B cell (primary cell): ENCODE results near the gene BATF2. TPM values are rescaled to one million over a fixed set of nuclear protein-coding genes. Genes with fewer than 3 reads are reported as not detected.

Experiments
- ATAC-seq: fragments of 200-7000 bp; cut with Tn5 transposase; one replicate; pipeline ENCODE4 v1.10.0; 2021; ENCODE audit warnings: low read depth, mild to moderate bottlenecking, moderate number of reproducible peaks, moderate library complexity
- CTCF ChIA-PET: fragments of 350-600 bp; sonication (Branson Sonifier 250); formaldehyde crosslinking; loops from one replicate; lab custom pipeline; 2021; ENCODE audit warnings: antibody characterized with exemption, inconsistent platforms; lab: Charles Lee
- POLR2A ChIA-PET: fragments of 350-600 bp; sonication (Branson Sonifier 250); formaldehyde crosslinking; loops from one replicate; lab custom pipeline; 2021; ENCODE audit warnings: antibody characterized with exemption; lab: Charles Lee
- DNase-seq: peaks from one replicate; pipeline ENCODE4 v3.0.0; 2013
- H2AFZ ChIP-seq: 2 replicates; pipeline ENCODE4 v1.6.1; 2012; ENCODE audit warnings: mild to moderate bottlenecking, low read depth, low read length; ENCODE audit not compliant: insufficient read depth, poor library complexity, severe bottlenecking
- H3K27ac ChIP-seq, 2 donors: 1 replicate in 1 of 2; 2 replicates in 1 of 2; pipeline ENCODE4 v1.5.1; 2012 to 2013; ENCODE audit warnings: low read length in 2 of 2, mild to moderate bottlenecking in 2 of 2, moderate library complexity in 1 of 2
- H3K27me3 ChIP-seq, 4 experiments: fragments of 200-600 bp in 1 of 4; sonication (generic) in 1 of 4; replicated peaks in 1 of 4; 1 replicate in 2 of 4; 2 replicates in 2 of 4; pipeline versions ENCODE4 v1.6.1 to v1.7.0; 2013 to 2016; ENCODE audit warnings: low read length in 3 of 4, mild to moderate bottlenecking in 2 of 4, mixed read lengths in 1 of 4, moderate library complexity in 1 of 4; ENCODE audit not compliant: insufficient read depth in 4 of 4, control insufficient read depth in 3 of 4; ENCODE audit errors: control extremely low read depth in 1 of 4
- H3K36me3 ChIP-seq, 2 experiments: replicated peaks in 1 of 2; 1 replicate in 1 of 2; 2 replicates in 1 of 2; pipeline versions ENCODE4 v1.6.1 to v1.7.1; 2013; ENCODE audit warnings: low read length in 1 of 2; ENCODE audit not compliant: insufficient read depth in 2 of 2, control insufficient read depth in 1 of 2; ENCODE audit errors: control extremely low read depth in 1 of 2, extremely low read depth in 1 of 2
- H3K4me1 ChIP-seq, 2 donors: fragments of 200-600 bp in 1 of 2; sonication (generic) in 1 of 2; 1 replicate in 1 of 2; 2 replicates in 1 of 2; pipeline versions ENCODE4 v1.5.1 to v1.6.1; 2013 to 2017; ENCODE audit warnings: low read length in 2 of 2; ENCODE audit not compliant: control insufficient read depth in 2 of 2, insufficient read depth in 2 of 2
- H3K4me2 ChIP-seq: replicated peaks from 2 replicates; pipeline ENCODE3; 2012; ENCODE audit warnings: mild to moderate bottlenecking, low read depth, low read length; ENCODE audit not compliant: poor library complexity, severe bottlenecking
- H3K4me3 ChIP-seq, 5 experiments: fragments of 200-600 bp in 1 of 5; sonication (generic) in 1 of 5; 1 replicate in 3 of 5; 2 replicates in 2 of 5; pipeline versions ENCODE4 v1.5.1 to v1.7.0; 2011 to 2016; ENCODE audit warnings: low read length in 4 of 5, mild to moderate bottlenecking in 4 of 5, low read depth in 2 of 5, control low read depth in 1 of 5, moderate library complexity in 1 of 5; ENCODE audit not compliant: insufficient read depth in 1 of 5; ENCODE audit errors: control extremely low read depth in 1 of 5, extremely low read depth in 1 of 5
- H3K79me2 ChIP-seq: fragments of 200-600 bp; sonication (generic); one replicate; pipeline ENCODE4 v1.6.0; 2016; ENCODE audit warnings: low read length; ENCODE audit not compliant: control insufficient read depth, insufficient read depth
- H3K9ac ChIP-seq: fragments of 200-600 bp; sonication (generic); 2 replicates; pipeline ENCODE4 v1.6.1; 2017; ENCODE audit warnings: mild to moderate bottlenecking, low read length, moderate library complexity
- H3K9me3 ChIP-seq, 3 donors: one replicate each; pipeline versions ENCODE4 v1.6.1 to v1.7.1; 2013; ENCODE audit warnings: low read length in 2 of 3; ENCODE audit not compliant: control insufficient read depth in 2 of 3, insufficient read depth in 1 of 3; ENCODE audit errors: control extremely low read depth in 1 of 3
- H4K20me1 ChIP-seq: 2 replicates; pipeline ENCODE4 v1.6.0; 2012; ENCODE audit warnings: mild to moderate bottlenecking, low read length; ENCODE audit not compliant: insufficient read depth, control insufficient read depth, poor library complexity, severe bottlenecking
- H3K27ac Mint-ChIP-seq: one replicate; pipeline ENCODE4 v1.8.0; 2021; ENCODE audit warnings: mixed read lengths
- H3K27me3 Mint-ChIP-seq: one replicate; pipeline ENCODE4 v1.8.0; 2021; ENCODE audit warnings: mixed read lengths
- H3K4me1 Mint-ChIP-seq: one replicate; pipeline ENCODE4 v1.8.0; 2021; ENCODE audit warnings: mixed read lengths
- H3K4me3 Mint-ChIP-seq: one replicate; pipeline ENCODE4 v1.8.0; 2021; ENCODE audit warnings: mixed read lengths
- H3K9me3 Mint-ChIP-seq: one replicate; pipeline ENCODE4 v1.8.0; 2022; ENCODE audit warnings: mixed read lengths; ENCODE audit not compliant: insufficient read depth
- CTCF ChIP-seq: fragments of 200-600 bp; IDR thresholded peaks from one replicate; pipeline ENCODE4 v1.8.0; 2022; ENCODE audit warnings: antibody characterized with exemption, mild to moderate bottlenecking
- EZH2 ChIP-seq: IDR thresholded peaks from 2 replicates; pipeline ENCODE4 v1.6.1; 2012; ENCODE audit warnings: borderline replicate concordance, low read depth, mild to moderate bottlenecking, moderate library complexity, low read length; ENCODE audit not compliant: insufficient read depth, poor library complexity, severe bottlenecking
- WGBS: methylation state at CpG from one replicate; pipeline ENCODE4 v1.1.5; 2013; ENCODE audit warnings: missing lambda C conversion rate; ENCODE audit not compliant: insufficient coverage; 5-methylcytosine and 5-hydroxymethylcytosine counted together
- intact Hi-C: fragments of 100-400 bp; cut with micrococcal nuclease; formaldehyde crosslinking; loops from one replicate; pipeline ENCODE4 v1.10.0; 2022
- polyA minus RNA-seq: library from RNA; depleted of rRNA, polyadenylated mRNA; stranded (reverse); fragments of >200 nt; gene quantifications from 2 replicates; pipeline ENCODE4 v1.2.3, GENCODE V29; 2012
- polyA plus RNA-seq: library from polyadenylated mRNA; depleted of rRNA; stranded (reverse); fragments of >200 nt; gene quantifications from 2 replicates; pipeline ENCODE4 v1.2.3, GENCODE V29; 2012
- total RNA-seq, 2 donors: library from RNA; stranded (reverse); fragments of 120-200 nt in 1 of 2; gene quantifications; 1 replicate in 1 of 2; 2 replicates in 1 of 2; pipeline versions ENCODE4 v1.2.3 to v1.2.4, GENCODE V29; 2013 to 2022

The BATF2 gene
- 0.51 and 0.62 TPM in 2 replicates for total RNA-seq
- 0.79 TPM for total RNA-seq (2013)
- 0.39 and 1.7 TPM in 2 replicates for polyA plus RNA-seq
- polyA minus RNA-seq = 0.71 and 1.5 TPM in 2 replicates

- peak within 1 kb of the TSS; percentile 86 for H2AFZ ChIP-seq
- no peaks in the 10 kb centered on the region for H3K27me3 ChIP-seq
- H3K9me3 Mint-ChIP-seq = no peaks in the 10 kb centered on the region
- ATAC-seq (peak; percentile 90), DNase-seq (peak; percentile 73)
- H3K4me1 Mint-ChIP-seq = peaks cover 26% of the 10 kb centered on the region
- peak within 1 kb of the TSS; percentile 70 for H3K9ac ChIP-seq
- intact Hi-C loops = no loop called here
- peak within 1 kb of the TSS in 4 of 5 experiments; percentile 42 to 67 (median 53) for H3K4me3 ChIP-seq
- peak within 1 kb of the TSS in 1 of 2 donors; percentile 60 for H3K27ac ChIP-seq
- ChIA-PET CTCF (interaction anchor here (0.6 to 4.0 kb wide), 13 partner anchors 9 to 479 kb away, joined by 3 to 24 read pairs (median 4); partner anchors contain the start of genes ARL2, CDC42BPG and PPP2R5B), POLR2A (interaction anchor here (1.1 to 1.5 kb wide), 2 partner anchors 12 to 138 kb away, joined by 3 to 5 read pairs; no protein-coding TSS in a partner anchor)
- H3K4me1 ChIP-seq = peaks cover 15 to 17% of the 10 kb centered on the region in 2 donors
- H3K9me3 ChIP-seq = no peaks in the 10 kb centered on the region
- H3K4me3 Mint-ChIP-seq = peak within 1 kb of the TSS; percentile 77
- WGBS = 17% methylated on average over 9 of the region's 9 CpGs
- H3K27me3 Mint-ChIP-seq = no peaks in the 10 kb centered on the region
- no peak for TF ChIP-seq EZH2
- TF ChIP-seq CTCF = peak; percentile 25
- peak within 1 kb of the TSS; percentile 84 for H3K4me2 ChIP-seq
- H3K79me2 ChIP-seq = no peaks in the 10 kb centered on the region
- no peaks in the 10 kb centered on the region for H3K36me3 ChIP-seq
- H3K27ac Mint-ChIP-seq = peak within 1 kb of the TSS; percentile 74
- no peaks in the 10 kb centered on the region for H4K20me1 ChIP-seq
Observed at GRCh38 chr11:64996710-64997380, at the start of gene BATF2. TSS of gene BATF2 (minus strand) at chr11:64996971. CDS start at chr11:64996914, 57 bp downstream.

- Histone ChIP-seq H3K4me2 (no peak overlapping the region), H3K9me3 (no peaks in the 10 kb centered on the region), H2AFZ (no peak overlapping the region), H3K9ac (no peak overlapping the region), H3K4me3 (no peak overlapping the region), H3K36me3 (peaks cover 0 to 16% of the 10 kb centered on the region in 2 experiments), H3K27ac (no peak overlapping the region), H3K4me1 (peaks cover 19 to 23% of the 10 kb centered on the region in 2 donors), H3K79me2 (peaks cover 19% of the 10 kb centered on the region), H4K20me1 (no peaks in the 10 kb centered on the region), H3K27me3 (no peaks in the 10 kb centered on the region)
- H3K27ac Mint-ChIP-seq = no peak overlapping the region
- DNase-seq (no peak), ATAC-seq (no peak)
- no peaks in the 10 kb centered on the region for H3K27me3 Mint-ChIP-seq
- H3K9me3 Mint-ChIP-seq = no peaks in the 10 kb centered on the region
- peaks cover 29% of the 10 kb centered on the region for H3K4me1 Mint-ChIP-seq
- H3K4me3 Mint-ChIP-seq = no peak overlapping the region
- ChIA-PET POLR2A (no interaction called here), CTCF (interaction anchor here (1.0 to 1.2 kb wide), 2 partner anchors 64 to 66 kb away, joined by 3 read pairs; partner anchors contain the start of gene TM7SF2)
- intact Hi-C loops = loop anchor here (10.0 kb wide), 1 partner anchor 479 kb away; the partner anchor contains the start of gene SCYL1
- WGBS = 92% methylated on average over 7 of the region's 7 CpGs
- TF ChIP-seq CTCF (no peak), EZH2 (no peak)
Observed at GRCh38 chr11:65045728-65046127, 49.0 kb upstream of the BATF2 start.
